Activated naive CD4-positive, alpha-beta T cell treated with anti-CD3 and anti-CD28 coated beads, Interleukin-2, amount 10 ng/mL, durations not matched to agents 7 days and 5 days (primary cell): Measurements from ENCODE around the gene THSD8.

ENCODE experiments used
- CTCF ChIA-PET: fragments of 350-600 bp; sonication (Branson Sonifier 250); formaldehyde crosslinking; loops from one replicate; lab custom pipeline; 2021; ENCODE audit warnings: antibody characterized with exemption; lab: Charles Lee
- DNase-seq: peaks from one replicate; pipeline ENCODE4 v3.0.0-alpha.2; 2020
- H3K27ac Mint-ChIP-seq: one replicate; pipeline ENCODE4 v1.8.0; 2021; ENCODE audit warnings: mild to moderate bottlenecking, moderate library complexity, mixed read lengths
- H3K27me3 Mint-ChIP-seq: one replicate; pipeline ENCODE4 v1.8.0; 2021; ENCODE audit warnings: mild to moderate bottlenecking, mixed read lengths
- H3K36me3 Mint-ChIP-seq: one replicate; pipeline ENCODE4 v1.8.0; 2021; ENCODE audit warnings: mixed read lengths
- H3K4me1 Mint-ChIP-seq: one replicate; pipeline ENCODE4 v1.8.0; 2021; ENCODE audit warnings: mixed read lengths
- H3K4me3 Mint-ChIP-seq: one replicate; pipeline ENCODE4 v1.8.0; 2021; ENCODE audit warnings: mild to moderate bottlenecking, moderate library complexity, mixed read lengths
- H3K9me3 Mint-ChIP-seq: one replicate; pipeline ENCODE4 v1.8.0; 2021; ENCODE audit warnings: mixed read lengths

THSD8 gene

DNA sequence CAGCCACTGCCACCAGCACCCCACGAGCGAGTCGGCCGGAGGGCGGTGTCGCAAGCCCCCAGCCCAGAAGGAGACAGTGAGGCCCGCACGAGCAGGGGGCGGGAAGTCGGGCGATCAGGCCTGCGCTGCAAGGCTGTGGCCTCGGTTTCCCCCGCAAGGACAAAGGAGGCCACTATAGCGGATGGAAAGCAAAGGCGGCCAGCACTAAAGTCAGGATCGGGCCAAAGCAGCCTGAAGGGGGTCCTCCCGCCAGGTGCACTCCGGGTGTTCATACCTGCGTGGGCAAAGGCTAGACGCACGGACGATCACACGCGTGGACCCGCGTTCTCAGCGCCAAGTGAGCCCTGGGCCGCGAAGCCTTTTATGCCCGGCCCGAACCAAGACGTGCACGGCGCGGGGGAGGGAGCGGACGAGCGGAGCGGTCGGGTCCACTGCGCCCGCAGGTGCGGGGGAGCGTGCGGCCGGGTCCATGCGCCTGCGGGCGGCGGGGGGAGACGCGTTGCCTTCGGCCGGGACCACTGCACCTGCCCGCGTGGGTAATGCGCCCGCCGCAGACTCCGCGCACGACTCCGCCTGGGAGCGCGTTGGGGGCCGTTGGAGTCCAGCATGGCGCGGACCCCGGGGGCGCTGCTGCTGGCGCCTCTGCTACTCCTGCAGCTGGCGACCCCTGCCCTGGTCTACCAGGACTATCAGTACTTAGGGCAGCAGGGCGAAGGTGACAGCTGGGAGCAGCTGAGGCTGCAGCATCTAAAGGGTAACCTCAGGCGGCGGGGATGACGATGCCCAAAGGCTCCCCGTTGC is at the start of gene THSD8, which contains the start of gene PRDX2:
Gene THSD8 (plus strand): TSS at position 604 of the 801 bp plus-strand sequence. CDS start 3 bp downstream, at position 607.
Gene PRDX2 (minus strand): TSS at position 335 of the 801 bp plus-strand sequence. CDS start 539 bp downstream, outside the sequence.
- Mint-ChIP-seq H3K4me1 (peaks cover 39% of the 10 kb centered on the region), H3K36me3 (peaks cover 11% of the 10 kb centered on the region), H3K27ac (peak within 1 kb of the TSS; percentile 73), H3K4me3 (peak within 1 kb of the TSS; percentile 83), H3K9me3 (no peaks in the 10 kb centered on the region), H3K27me3 (peaks cover 4% of the 10 kb centered on the region)
- DNase-seq, result peak; percentile 87
- CTCF ChIA-PET, result interaction anchor here (1.2 to 14.0 kb wide), 6 partner anchors 15 to 164 kb away, joined by 3 to 706 read pairs (median 4); partner anchors contain the start of genes HOOK2 and RTBDN

DNA sequence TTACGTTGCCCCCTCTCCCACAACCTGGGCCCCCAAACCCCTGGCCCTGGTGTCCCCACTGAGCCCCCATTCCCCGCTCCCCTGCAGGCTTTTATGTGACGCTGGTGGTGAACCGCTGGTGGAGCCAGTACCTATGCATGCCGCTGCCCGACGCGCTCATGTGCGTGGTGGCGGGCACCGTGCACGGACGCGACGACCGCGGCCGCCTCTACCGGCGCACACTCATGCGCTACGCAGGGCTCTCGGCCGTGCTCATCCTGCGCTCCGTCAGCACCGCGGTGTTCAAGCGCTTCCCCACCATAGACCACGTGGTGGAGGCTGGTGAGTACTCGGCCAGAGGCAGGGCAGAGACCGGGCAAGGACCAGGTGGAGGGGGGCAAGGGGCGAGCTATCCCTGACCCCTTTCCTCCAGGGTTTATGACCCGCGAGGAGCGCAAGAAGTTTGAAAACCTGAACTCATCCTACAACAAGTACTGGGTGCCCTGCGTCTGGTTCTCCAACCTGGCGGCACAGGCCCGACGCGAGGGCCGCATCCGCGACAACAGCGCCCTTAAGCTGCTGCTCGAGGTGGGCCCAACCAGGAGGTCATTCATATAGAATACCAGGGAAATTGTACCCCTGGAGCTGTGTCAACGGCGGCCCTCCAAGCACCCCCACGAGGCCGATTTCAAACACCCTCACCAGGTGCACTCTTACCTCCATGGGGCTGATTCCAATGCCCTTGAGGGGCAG is 47.2 kb upstream of the THSD8 start:
- Mint-ChIP-seq H3K36me3 (no peaks in the 10 kb centered on the region), H3K27ac (no peak overlapping the region), H3K4me3 (no peak overlapping the region), H3K9me3 (no peaks in the 10 kb centered on the region), H3K4me1 (peaks cover 8% of the 10 kb centered on the region), H3K27me3 (peaks cover 85% of the 10 kb centered on the region)
- no peak for DNase-seq
- CTCF ChIA-PET, result interaction anchor here (1.0 to 30.6 kb wide), 9 partner anchors 11 to 695 kb away, joined by 3 to 706 read pairs (median 5); partner anchors contain the start of genes GET3, JUNB, PRDX2 and THSD8

DNA sequence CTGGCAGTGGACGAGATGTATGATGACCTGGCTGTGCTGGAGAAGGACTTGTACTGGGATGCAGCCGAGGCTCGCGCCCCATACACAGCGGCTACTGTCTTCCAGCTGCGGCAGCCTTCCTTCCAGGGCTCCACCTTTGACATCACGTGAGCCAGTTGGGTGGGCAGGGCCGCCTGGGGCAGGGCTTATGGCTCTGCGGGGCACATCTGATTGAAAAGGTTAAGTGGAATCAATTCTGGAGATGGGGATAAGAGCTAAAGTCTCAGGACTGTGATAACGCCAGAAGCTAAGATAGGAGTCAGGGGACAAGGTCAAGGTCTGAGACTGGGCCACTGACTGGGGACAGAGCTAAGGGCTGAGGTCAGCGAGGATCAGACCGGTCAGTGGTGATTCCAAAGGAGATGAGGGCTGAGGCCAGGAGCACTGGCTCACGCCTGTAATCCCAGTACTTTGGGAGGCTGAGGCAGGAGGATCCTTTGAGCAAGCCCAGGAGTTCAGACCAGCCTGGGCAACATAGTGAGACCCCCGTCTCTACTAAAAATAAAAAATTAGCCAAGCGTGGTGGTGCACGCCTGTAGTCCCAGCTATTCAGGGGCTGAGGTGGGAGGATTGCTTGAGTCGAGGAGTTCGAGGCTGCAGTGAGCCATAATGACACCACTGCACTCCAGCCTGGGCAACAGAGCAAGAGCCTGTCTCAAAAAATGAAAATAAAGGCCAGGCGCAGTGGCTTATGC is 45.6 kb upstream of the THSD8 start:
- H3K4me3 Mint-ChIP-seq, result no peak overlapping the region
- peaks cover 74% of the 10 kb centered on the region for H3K27me3 Mint-ChIP-seq
- H3K27ac Mint-ChIP-seq, result no peak overlapping the region
- no peak for DNase-seq
- CTCF ChIA-PET, result interaction anchor here (0.8 to 30.6 kb wide), 8 partner anchors 9 to 41 kb away, joined by 3 to 706 read pairs (median 13); partner anchors contain the start of genes GET3, JUNB, PRDX2 and THSD8
- H3K36me3 Mint-ChIP-seq, result no peaks in the 10 kb centered on the region
- no peaks in the 10 kb centered on the region for H3K9me3 Mint-ChIP-seq
- H3K4me1 Mint-ChIP-seq, result peaks cover 8% of the 10 kb centered on the region

DNA sequence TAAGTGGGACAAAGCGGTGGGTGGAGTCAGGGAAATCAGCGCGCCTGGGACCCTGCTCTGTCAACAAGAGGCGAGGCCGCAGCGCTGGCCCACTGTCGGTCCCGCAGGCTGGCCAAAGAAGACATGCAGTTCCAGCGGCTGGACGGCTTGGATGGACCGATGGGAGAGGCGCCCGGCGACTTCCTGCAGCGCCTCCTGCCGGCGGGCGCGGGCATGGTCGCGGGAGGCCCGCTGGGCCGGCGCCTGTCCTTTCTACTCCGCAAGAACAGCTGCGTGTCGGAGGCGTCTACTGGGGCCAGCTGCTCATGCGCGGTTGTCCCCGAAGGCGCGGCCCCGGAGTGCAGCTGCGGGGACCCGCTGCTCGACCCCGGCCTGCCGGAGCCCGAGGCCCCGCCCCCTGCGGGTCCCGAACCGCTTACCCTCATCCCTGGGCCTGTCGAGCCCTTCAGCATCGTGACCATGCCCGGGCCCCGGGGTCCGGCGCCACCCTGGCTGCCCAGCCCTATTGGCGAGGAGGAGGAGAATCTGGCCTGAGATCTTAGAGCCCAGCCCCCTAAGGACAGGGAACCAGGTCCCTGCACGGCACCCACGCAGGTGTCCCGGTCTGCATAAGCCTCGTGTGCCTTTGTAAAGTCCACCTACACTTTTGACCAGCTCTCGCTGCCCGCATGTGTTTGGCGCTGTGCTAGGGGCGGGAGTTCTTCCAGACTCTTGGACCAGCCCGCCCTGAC is 44.2 kb upstream of the THSD8 start:
- no peaks in the 10 kb centered on the region for H3K36me3 Mint-ChIP-seq
- no peaks in the 10 kb centered on the region for H3K9me3 Mint-ChIP-seq
- DNase-seq, result peak; percentile 76
- CTCF ChIA-PET, result interaction anchor here (0.9 to 30.6 kb wide), 17 partner anchors 8 to 106 kb away, joined by 3 to 706 read pairs (median 9); partner anchors contain the start of genes GET3, JUNB, PRDX2 and RNASEH2A
- peaks cover 63% of the 10 kb centered on the region for H3K27me3 Mint-ChIP-seq
- H3K4me3 Mint-ChIP-seq, result no peak overlapping the region
- peaks cover 8% of the 10 kb centered on the region for H3K4me1 Mint-ChIP-seq
- no peak overlapping the region for H3K27ac Mint-ChIP-seq

DNA sequence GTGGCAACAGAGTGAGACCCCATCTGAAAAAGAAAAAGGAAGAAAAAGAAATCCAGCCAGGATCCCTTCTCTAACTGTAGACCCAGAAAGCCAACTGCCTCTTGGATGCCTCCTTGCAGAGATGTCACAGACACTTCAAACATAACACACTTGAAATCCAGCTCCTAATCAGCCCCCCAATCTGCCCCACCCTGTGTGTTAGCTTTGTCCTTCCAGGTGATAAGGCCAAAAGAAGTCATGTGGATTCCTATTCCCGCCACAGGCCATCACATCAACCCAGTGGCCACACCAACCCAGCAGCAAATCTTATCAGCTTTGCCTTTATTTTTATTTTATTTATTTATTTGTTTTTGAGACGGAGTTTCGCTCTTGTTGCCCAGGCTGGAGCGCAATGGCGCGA is 42.2 kb upstream of the THSD8 start:
- no peak for DNase-seq
- H3K27ac Mint-ChIP-seq, result no peak overlapping the region
- no peaks in the 10 kb centered on the region for H3K36me3 Mint-ChIP-seq

DNA sequence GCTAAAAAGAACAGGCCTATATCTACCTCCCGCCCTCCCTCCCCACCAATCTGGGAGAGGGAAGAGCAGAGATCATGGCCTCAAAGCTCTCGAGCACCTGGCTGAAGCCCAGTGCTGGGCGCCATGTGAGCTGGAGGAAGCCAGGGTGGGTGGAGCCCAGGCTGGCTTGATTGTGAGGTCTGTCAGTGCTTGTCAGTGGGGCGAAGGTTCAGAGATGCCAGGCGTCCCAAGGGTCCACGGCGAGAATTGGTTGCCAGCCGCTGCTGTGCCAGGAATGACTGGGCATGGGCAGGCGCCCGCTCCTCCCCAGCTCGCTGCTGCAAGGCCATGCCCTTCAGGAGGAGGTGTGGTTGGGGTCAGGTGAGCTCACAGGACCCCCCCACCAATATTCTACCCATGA is 38.8 kb upstream of the THSD8 start:
- Mint-ChIP-seq H3K4me1 (peaks cover 11% of the 10 kb centered on the region), H3K36me3 (no peaks in the 10 kb centered on the region), H3K9me3 (no peaks in the 10 kb centered on the region), H3K27ac (no peak overlapping the region), H3K27me3 (peaks cover 27% of the 10 kb centered on the region), H3K4me3 (no peak overlapping the region)
- CTCF ChIA-PET, result interaction anchor here (0.9 to 30.6 kb wide), 8 partner anchors 14 to 86 kb away, joined by 3 to 706 read pairs (median 5); partner anchors contain the start of genes JUNB, PRDX2 and THSD8
- DNase-seq, result no peak

More for the DNA sequence above, 42.2 kb upstream of the THSD8 start:
- Mint-ChIP-seq H3K4me1 (peaks cover 8% of the 10 kb centered on the region), H3K9me3 (no peaks in the 10 kb centered on the region), H3K4me3 (no peak overlapping the region), H3K27me3 (peaks cover 46% of the 10 kb centered on the region)
- CTCF ChIA-PET, result interaction anchor here (1.1 to 30.6 kb wide), 12 partner anchors 9 to 90 kb away, joined by 4 to 706 read pairs (median 12); partner anchors contain the start of genes HOOK2, JUNB, PRDX2 and THSD8

DNA sequence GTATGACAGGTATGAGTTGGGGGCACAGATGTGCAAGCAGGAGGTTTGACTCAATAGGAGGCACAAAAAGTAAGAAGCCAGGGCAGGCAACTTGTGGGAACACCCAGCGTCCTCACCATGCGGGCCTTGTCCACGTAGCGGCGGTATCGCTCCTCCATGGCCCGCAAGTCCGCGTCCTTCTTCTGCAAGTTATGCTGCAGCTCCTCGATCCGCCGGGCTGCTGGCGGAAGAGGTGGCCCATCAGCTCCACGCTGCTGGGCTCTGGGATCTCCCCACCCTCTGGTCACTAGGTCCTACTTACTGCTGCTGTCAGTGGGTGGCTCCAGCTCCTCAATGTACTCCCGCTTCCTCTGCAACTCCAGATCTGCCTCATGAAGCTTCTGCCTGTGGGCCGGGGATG is 37.2 kb upstream of the THSD8 start:
- Mint-ChIP-seq H3K36me3 (no peaks in the 10 kb centered on the region), H3K4me1 (peaks cover 9% of the 10 kb centered on the region), H3K4me3 (no peak overlapping the region), H3K27me3 (peaks cover 12% of the 10 kb centered on the region), H3K27ac (no peak overlapping the region), H3K9me3 (no peaks in the 10 kb centered on the region)
- CTCF ChIA-PET, result interaction anchor here (0.9 to 30.6 kb wide), 11 partner anchors 8 to 170 kb away, joined by 3 to 706 read pairs (median 9); partner anchors contain the start of genes GET3, JUNB, PRDX2 and THSD8
- DNase-seq, result no peak

DNA sequence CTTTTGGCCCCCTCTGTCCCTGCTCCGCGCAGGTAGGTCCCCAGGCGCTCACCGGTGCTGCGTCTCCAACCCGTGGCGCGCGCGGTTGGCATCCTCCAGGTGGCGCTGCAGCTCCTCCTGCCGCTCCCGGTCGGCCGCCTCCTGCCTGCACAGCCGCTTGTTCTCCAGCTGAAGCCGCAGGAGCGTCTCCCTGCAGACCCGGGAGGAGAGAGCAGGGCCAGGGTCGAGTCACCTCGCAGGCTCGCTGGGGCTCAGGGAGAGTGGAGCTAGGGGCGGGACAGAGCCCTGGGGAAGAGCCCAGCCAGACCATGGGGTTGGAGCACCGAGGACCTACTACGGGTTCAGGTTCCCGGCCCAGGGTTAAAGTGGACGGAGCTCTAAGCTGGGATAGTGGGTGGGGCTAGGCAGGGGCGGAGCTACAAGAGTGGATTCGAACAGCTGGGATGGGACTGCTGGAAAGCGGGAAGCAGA is 35.8 kb upstream of the THSD8 start:
- H3K27ac Mint-ChIP-seq, result no peak overlapping the region
- H3K4me3 Mint-ChIP-seq, result peak overlapping the region; percentile 38
- CTCF ChIA-PET, result interaction anchor here (0.6 to 30.6 kb wide), 22 partner anchors 10 to 1207 kb away, joined by 3 to 706 read pairs (median 6); partner anchors contain the start of genes DNASE2, ELOF1, HOOK2 and JUNB
- DNase-seq, result peak; percentile 90
- no peaks in the 10 kb centered on the region for H3K9me3 Mint-ChIP-seq
- peaks cover 8% of the 10 kb centered on the region for H3K27me3 Mint-ChIP-seq
- no peaks in the 10 kb centered on the region for H3K36me3 Mint-ChIP-seq
- peaks cover 7% of the 10 kb centered on the region for H3K4me1 Mint-ChIP-seq

DNA sequence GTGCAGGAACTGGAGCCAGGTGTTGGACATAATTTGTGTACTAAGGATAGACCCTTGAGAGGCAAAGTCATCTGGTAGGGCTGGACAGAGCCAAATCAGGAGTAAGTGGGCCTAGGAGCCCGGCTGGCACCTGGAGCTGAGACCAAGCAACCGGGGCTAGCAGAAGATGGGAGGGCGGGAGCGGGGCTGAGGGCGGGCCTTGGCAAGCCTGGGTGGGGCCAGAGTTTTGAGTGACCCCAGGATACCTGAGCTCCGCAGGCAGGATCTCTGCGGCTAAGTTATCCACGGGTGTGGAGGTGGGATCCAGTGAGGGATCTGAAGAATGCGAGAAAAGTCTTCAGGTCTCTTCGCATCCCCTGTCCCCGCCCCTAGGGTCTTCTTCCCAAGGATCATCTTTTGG is 34.7 kb upstream of the THSD8 start:
- CTCF ChIA-PET, result interaction anchor here (0.6 to 30.6 kb wide), 11 partner anchors 11 to 198 kb away, joined by 3 to 706 read pairs (median 6); partner anchors contain the start of genes DNASE2, JUNB, PRDX2 and THSD8
- H3K4me1 Mint-ChIP-seq, result peaks cover 13% of the 10 kb centered on the region
- H3K4me3 Mint-ChIP-seq, result no peak overlapping the region
- DNase-seq, result no peak
- no peaks in the 10 kb centered on the region for H3K36me3 Mint-ChIP-seq
- H3K27me3 Mint-ChIP-seq, result peaks cover 9% of the 10 kb centered on the region
- H3K27ac Mint-ChIP-seq, result no peak overlapping the region
- H3K9me3 Mint-ChIP-seq, result no peaks in the 10 kb centered on the region

DNA sequence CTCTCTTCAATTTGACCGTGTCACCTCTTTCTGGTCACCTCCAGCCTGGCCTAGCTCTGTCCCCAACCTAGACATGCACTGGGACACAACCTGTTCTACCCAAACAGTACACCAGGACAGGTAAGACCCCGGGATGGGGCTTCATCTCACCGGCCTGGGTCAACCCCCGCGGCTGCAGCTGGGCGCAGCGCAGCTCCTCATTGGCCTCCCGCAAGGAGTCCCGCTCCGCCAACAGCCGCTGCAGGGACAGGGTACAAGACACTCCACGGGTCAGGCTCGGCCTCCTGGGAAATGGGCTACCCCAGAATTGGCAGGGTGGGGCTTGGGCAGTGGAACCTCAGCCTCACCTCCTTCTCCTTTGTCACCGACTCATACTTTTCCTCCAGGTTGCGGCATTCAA is 34.2 kb upstream of the THSD8 start:
- CTCF ChIA-PET, result interaction anchor here (0.6 to 30.6 kb wide), 8 partner anchors 11 to 199 kb away, joined by 3 to 706 read pairs (median 6); partner anchors contain the start of genes DNASE2, JUNB, PRDX2 and THSD8
- Mint-ChIP-seq H3K4me1 (peaks cover 17% of the 10 kb centered on the region), H3K27ac (no peak overlapping the region), H3K4me3 (no peak overlapping the region), H3K27me3 (peaks cover 14% of the 10 kb centered on the region), H3K9me3 (no peaks in the 10 kb centered on the region), H3K36me3 (no peaks in the 10 kb centered on the region)
- DNase-seq, result no peak

DNA sequence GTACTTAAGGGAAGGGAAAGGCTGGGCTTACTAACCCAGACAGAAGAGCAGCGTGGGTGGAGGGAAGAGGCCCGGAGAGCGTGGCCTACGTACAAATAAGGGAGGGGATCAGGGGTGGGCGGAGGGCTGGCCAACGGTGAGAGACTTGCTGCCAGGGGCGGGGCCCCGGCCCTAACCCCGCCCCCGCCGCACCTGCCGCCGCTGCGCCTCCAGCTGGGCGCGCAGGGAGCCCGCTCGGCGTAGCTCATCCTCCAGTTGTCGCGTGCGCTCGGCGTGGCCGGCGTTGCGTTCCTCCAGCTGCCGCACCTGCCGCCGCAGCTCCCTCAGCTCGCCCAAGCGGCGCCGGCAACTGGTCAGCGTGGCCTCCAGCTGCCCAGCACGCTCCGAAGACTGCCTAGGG is 32.2 kb upstream of the THSD8 start:
- Mint-ChIP-seq H3K27me3 (peaks cover 24% of the 10 kb centered on the region), H3K4me3 (no peak overlapping the region), H3K27ac (no peak overlapping the region), H3K9me3 (no peaks in the 10 kb centered on the region), H3K4me1 (peaks cover 28% of the 10 kb centered on the region), H3K36me3 (no peaks in the 10 kb centered on the region)
- peak; percentile 65 for DNase-seq
- CTCF ChIA-PET, result interaction anchor here (0.9 to 30.6 kb wide), 5 partner anchors 8 to 78 kb away, joined by 3 to 706 read pairs (median 4); partner anchors contain the start of genes JUNB, PRDX2 and THSD8

DNA sequence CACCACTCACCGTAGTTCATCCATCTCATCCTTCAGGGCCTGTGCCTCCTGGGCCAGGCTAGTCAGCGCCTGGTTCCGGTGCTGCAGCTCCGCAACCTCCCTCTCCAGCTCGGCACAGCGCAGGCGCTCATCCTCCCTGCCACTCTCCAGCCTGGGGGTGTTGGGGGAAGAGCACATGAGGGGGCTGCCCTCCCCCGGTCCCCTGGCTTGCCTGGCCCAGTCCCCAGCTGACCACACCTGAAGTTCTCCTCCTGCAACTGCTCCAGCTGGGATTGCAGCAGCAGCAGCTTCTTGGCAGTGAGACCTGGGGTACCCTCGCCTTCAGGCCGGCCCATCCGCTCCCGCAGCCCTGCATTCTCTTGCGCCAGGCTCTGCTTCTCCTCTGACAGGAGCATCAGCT is 30.9 kb upstream of the THSD8 start:
- Mint-ChIP-seq H3K27me3 (peaks cover 21% of the 10 kb centered on the region), H3K36me3 (no peaks in the 10 kb centered on the region), H3K9me3 (no peaks in the 10 kb centered on the region), H3K27ac (no peak overlapping the region), H3K4me3 (no peak overlapping the region), H3K4me1 (peaks cover 28% of the 10 kb centered on the region)
- DNase-seq, result no peak
- CTCF ChIA-PET, result interaction anchor here (2.3 to 30.6 kb wide), 3 partner anchors 10 to 26 kb away, joined by 8 to 706 read pairs (median 9); partner anchors contain the start of genes JUNB, PRDX2 and THSD8
